ENCODE data around the gene ZNF581. TPM values are rescaled to one million over a fixed set of nuclear protein-coding genes. Genes with fewer than 3 reads are reported as not detected.

ZNF581 gene
- polyA plus RNA-seq, 4 donors, result 15.9 to 29.2 (median 23.3) TPM

DNA sequence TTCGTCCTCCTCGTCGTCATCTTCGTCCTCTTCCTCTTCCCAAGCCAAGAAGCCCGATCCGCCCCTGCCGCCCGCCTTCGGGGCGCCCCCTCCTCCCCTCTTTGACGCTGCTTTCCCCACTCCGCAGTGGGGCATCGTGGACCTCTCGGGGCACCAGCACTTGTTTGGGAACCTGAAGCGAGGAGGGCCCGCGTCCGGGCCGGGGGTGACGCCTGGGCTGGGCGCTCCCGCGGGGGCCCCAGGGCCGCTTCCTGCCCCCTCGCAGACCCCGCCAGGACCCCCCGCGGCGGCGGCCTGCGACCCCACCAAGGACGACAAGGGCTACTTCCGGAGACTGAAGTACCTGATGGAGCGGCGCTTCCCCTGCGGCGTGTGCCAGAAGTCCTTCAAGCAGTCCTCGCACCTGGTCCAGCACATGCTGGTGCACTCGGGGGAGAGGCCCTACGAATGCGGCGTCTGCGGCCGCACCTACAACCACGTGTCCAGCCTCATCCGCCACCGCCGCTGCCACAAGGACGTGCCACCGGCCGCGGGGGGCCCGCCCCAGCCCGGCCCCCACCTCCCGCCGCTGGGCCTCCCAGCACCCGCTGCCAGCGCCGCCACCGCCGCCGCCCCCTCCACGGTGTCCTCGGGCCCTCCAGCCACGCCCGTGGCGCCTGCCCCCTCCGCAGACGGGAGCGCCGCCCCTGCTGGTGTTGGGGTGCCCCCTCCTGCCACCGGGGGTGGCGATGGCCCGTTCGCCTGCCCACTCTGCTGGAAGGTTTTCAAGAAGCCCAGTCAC lies 29.3 kb upstream of the ZNF581 start:
- 95 to 96% (median 96%) methylated on average over 50 to 75 of the region's 75 CpGs for WGBS, 3 donors
- Histone ChIP-seq H3K27ac (ENCODE audit: low read depth in 1 of 3, low read length in 2 of 3) (no peak overlapping the region), H3K4me3 (ENCODE audit: low read depth in 1 of 3, low read length in 3 of 3) (no peak overlapping the region), H3K27me3 (ENCODE audit: control insufficient read depth in 3 of 3, insufficient read depth in 3 of 3, low read length in 3 of 3) (no peaks in the 10 kb centered on the region), H3K9me3 (ENCODE audit: control insufficient read depth in 2 of 2, insufficient read depth in 1 of 2, low read depth in 1 of 2, low read length in 1 of 2) (no peaks in the 10 kb centered on the region), H3K4me1 (ENCODE audit: control insufficient read depth in 3 of 3, insufficient read depth in 2 of 3, low read depth in 1 of 3, low read length in 2 of 3) (no peaks in the 10 kb centered on the region), H3K36me3 (ENCODE audit: control insufficient read depth in 3 of 3, insufficient read depth in 2 of 3, low read depth in 1 of 3, low read length in 3 of 3) (peaks cover 3 to 56% (median 11%) of the 10 kb centered on the region in 3 donors)
- FAIRE-seq, result no peak
- no peak for DNase-seq

GRCh38 chr19:55614711-55615542 lies 28.5 kb upstream of the ZNF581 start:
- Histone ChIP-seq H3K36me3 (ENCODE audit: control insufficient read depth in 3 of 3, insufficient read depth in 2 of 3, low read depth in 1 of 3, low read length in 3 of 3) (peaks cover 3 to 54% (median 11%) of the 10 kb centered on the region in 3 donors), H3K27me3 (ENCODE audit: control insufficient read depth in 3 of 3, insufficient read depth in 3 of 3, low read length in 3 of 3) (no peaks in the 10 kb centered on the region), H3K27ac (ENCODE audit: low read depth in 1 of 3, low read length in 2 of 3) (no peak overlapping the region), H3K4me3 (ENCODE audit: low read depth in 1 of 3, low read length in 3 of 3) (no peak overlapping the region), H3K9me3 (ENCODE audit: control insufficient read depth in 2 of 2, insufficient read depth in 1 of 2, low read depth in 1 of 2, low read length in 1 of 2) (no peaks in the 10 kb centered on the region), H3K4me1 (ENCODE audit: control insufficient read depth in 3 of 3, insufficient read depth in 2 of 3, low read depth in 1 of 3, low read length in 2 of 3) (no peaks in the 10 kb centered on the region)
- WGBS, 3 donors, result 97 to 98% (median 98%) methylated on average over 72 to 98 of the region's 98 CpGs
- FAIRE-seq (no peak), DNase-seq (no peak)

- FAIRE-seq, result no peak
- Histone ChIP-seq H3K4me1 (ENCODE audit: control insufficient read depth in 3 of 3, insufficient read depth in 2 of 3, low read depth in 1 of 3, low read length in 2 of 3) (no peaks in the 10 kb centered on the region), H3K27ac (ENCODE audit: low read depth in 1 of 3, low read length in 2 of 3) (no peak overlapping the region), H3K4me3 (ENCODE audit: low read depth in 1 of 3, low read length in 3 of 3) (no peak overlapping the region), H3K36me3 (ENCODE audit: control insufficient read depth in 3 of 3, insufficient read depth in 2 of 3, low read depth in 1 of 3, low read length in 3 of 3) (peaks cover 3 to 54% (median 11%) of the 10 kb centered on the region in 3 donors), H3K27me3 (ENCODE audit: control insufficient read depth in 3 of 3, insufficient read depth in 3 of 3, low read length in 3 of 3) (no peaks in the 10 kb centered on the region), H3K9me3 (ENCODE audit: control insufficient read depth in 2 of 2, insufficient read depth in 1 of 2, low read depth in 1 of 2, low read length in 1 of 2) (no peaks in the 10 kb centered on the region)
- DNase-seq, result no peak
- 97 to 98% (median 98%) methylated on average over 74 to 88 of the region's 88 CpGs for WGBS, 3 donors
Observed at GRCh38 chr19:55615543-55616394, 27.7 kb upstream of the ZNF581 start.

- DNase-seq, result no peak
- no peak for FAIRE-seq
- Histone ChIP-seq H3K27me3 (ENCODE audit: control insufficient read depth in 3 of 3, insufficient read depth in 3 of 3, low read length in 3 of 3) (no peaks in the 10 kb centered on the region), H3K36me3 (ENCODE audit: control insufficient read depth in 3 of 3, insufficient read depth in 2 of 3, low read depth in 1 of 3, low read length in 3 of 3) (peaks cover 3 to 54% (median 11%) of the 10 kb centered on the region in 3 donors), H3K9me3 (ENCODE audit: control insufficient read depth in 2 of 2, insufficient read depth in 1 of 2, low read depth in 1 of 2, low read length in 1 of 2) (no peaks in the 10 kb centered on the region), H3K27ac (ENCODE audit: low read depth in 1 of 3, low read length in 2 of 3) (no peak overlapping the region), H3K4me1 (ENCODE audit: control insufficient read depth in 3 of 3, insufficient read depth in 2 of 3, low read depth in 1 of 3, low read length in 2 of 3) (no peaks in the 10 kb centered on the region), H3K4me3 (ENCODE audit: low read depth in 1 of 3, low read length in 3 of 3) (no peak overlapping the region)
- 97 to 98% (median 98%) methylated on average over 31 to 38 of the region's 38 CpGs for WGBS, 3 donors
Observed at GRCh38 chr19:55616395-55616875, 27.0 kb upstream of the ZNF581 start.

GRCh38 chr19:55617426-55617825 lies 26.0 kb upstream of the ZNF581 start:
- no peak overlapping the region for H3K4me3 ChIP-seq (ENCODE audit: low read depth in 1 of 3, low read length in 3 of 3)
- no peaks in the 10 kb centered on the region for H3K27me3 ChIP-seq (ENCODE audit: control insufficient read depth in 3 of 3, insufficient read depth in 3 of 3, low read length in 3 of 3)
- WGBS, 3 donors, result 89 to 97% (median 90%) methylated on average over 8 of the region's 8 CpGs
- no peaks in the 10 kb centered on the region for H3K9me3 ChIP-seq (ENCODE audit: control insufficient read depth in 2 of 2, insufficient read depth in 1 of 2, low read depth in 1 of 2, low read length in 1 of 2)
- no peak overlapping the region for H3K27ac ChIP-seq (ENCODE audit: low read depth in 1 of 3, low read length in 2 of 3)
- no peaks in the 10 kb centered on the region for H3K4me1 ChIP-seq (ENCODE audit: control insufficient read depth in 3 of 3, insufficient read depth in 2 of 3, low read depth in 1 of 3, low read length in 2 of 3)
- H3K36me3 ChIP-seq (ENCODE audit: control insufficient read depth in 3 of 3, insufficient read depth in 2 of 3, low read depth in 1 of 3, low read length in 3 of 3), result peaks cover 3 to 57% (median 11%) of the 10 kb centered on the region in 3 donors
- DNase-seq (no peak), FAIRE-seq (no peak)

- no peak for FAIRE-seq
- no peak overlapping the region for H3K4me3 ChIP-seq (ENCODE audit: low read depth in 1 of 3, low read length in 3 of 3)
- H3K36me3 ChIP-seq (ENCODE audit: control insufficient read depth in 3 of 3, insufficient read depth in 2 of 3, low read depth in 1 of 3, low read length in 3 of 3), result peaks cover 3 to 63% (median 10%) of the 10 kb centered on the region in 3 donors
- DNase-seq, result no peak
- peaks cover 0 to under 1% (median 0%) of the 10 kb centered on the region in 3 donors for H3K4me1 ChIP-seq (ENCODE audit: control insufficient read depth in 3 of 3, insufficient read depth in 2 of 3, low read depth in 1 of 3, low read length in 2 of 3)
- no peaks in the 10 kb centered on the region for H3K27me3 ChIP-seq (ENCODE audit: control insufficient read depth in 3 of 3, insufficient read depth in 3 of 3, low read length in 3 of 3)
- WGBS, 3 donors, result 81 to 90% (median 81%) methylated on average over 7 of the region's 7 CpGs
- H3K9me3 ChIP-seq (ENCODE audit: control insufficient read depth in 2 of 2, insufficient read depth in 1 of 2, low read depth in 1 of 2, low read length in 1 of 2), result no peaks in the 10 kb centered on the region
- H3K27ac ChIP-seq (ENCODE audit: low read depth in 1 of 3, low read length in 2 of 3), result no peak overlapping the region
Observed at GRCh38 chr19:55618426-55618825, 25.0 kb upstream of the ZNF581 start.

DNA sequence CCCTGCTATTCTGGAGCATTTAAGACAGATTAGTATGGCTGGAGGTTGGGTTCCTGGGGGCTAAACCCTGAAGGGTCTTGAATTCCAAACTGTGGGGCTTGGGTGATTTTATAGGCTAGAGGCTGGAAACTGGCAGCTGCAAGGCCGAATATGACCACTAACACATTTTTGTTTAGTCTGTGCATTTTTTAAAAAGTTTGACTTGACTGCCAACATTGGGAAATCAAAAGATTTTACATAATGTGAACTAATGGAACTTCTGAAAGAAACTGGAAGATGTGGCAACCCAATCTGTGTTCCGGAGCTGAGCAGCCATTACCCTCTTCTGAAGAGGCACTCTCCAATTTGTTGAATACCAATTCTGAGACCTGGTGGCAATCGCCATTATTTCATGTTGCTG lies 24.2 kb upstream of the ZNF581 start:
- no peaks in the 10 kb centered on the region for H3K27me3 ChIP-seq (ENCODE audit: control insufficient read depth in 3 of 3, insufficient read depth in 3 of 3, low read length in 3 of 3)
- H3K9me3 ChIP-seq (ENCODE audit: control insufficient read depth in 2 of 2, insufficient read depth in 1 of 2, low read depth in 1 of 2, low read length in 1 of 2), result no peaks in the 10 kb centered on the region
- FAIRE-seq, result no peak

More for the DNA sequence above, 24.2 kb upstream of the ZNF581 start:
- Histone ChIP-seq H3K27ac (ENCODE audit: low read depth in 1 of 3, low read length in 2 of 3) (no peak overlapping the region), H3K36me3 (ENCODE audit: control insufficient read depth in 3 of 3, insufficient read depth in 2 of 3, low read depth in 1 of 3, low read length in 3 of 3) (peaks cover 3 to 61% (median 9%) of the 10 kb centered on the region in 3 donors), H3K4me3 (ENCODE audit: low read depth in 1 of 3, low read length in 3 of 3) (no peak overlapping the region), H3K4me1 (ENCODE audit: control insufficient read depth in 3 of 3, insufficient read depth in 2 of 3, low read depth in 1 of 3, low read length in 2 of 3) (peaks cover 0 to 6% (median 0%) of the 10 kb centered on the region in 3 donors)
- DNase-seq, result no peak
- 73 to 97% (median 91%) methylated on average over 3 of the region's 3 CpGs for WGBS, 3 donors

All from small intestine (tissue), 7 donors.